Adipocyte (in vitro differentiated cells): ENCODE data around the gene EFNA2.
"Not testable (repeated sequence)": the region's sequence is repeated elsewhere in the genome, so short reads cannot be mapped to it uniquely, and the experiment has no call there.

ENCODE experiments used
- DNase-seq: peaks from one replicate; pipeline ENCODE4 v3.0.0-alpha.2; 2015; ENCODE audit warnings: low read depth
- H3K27me3 ChIP-seq: replicated peaks from 2 replicates; pipeline ENCODE4 v1.7.0; 2013; ENCODE audit warnings: mild to moderate bottlenecking, low read length, moderate library complexity; ENCODE audit not compliant: control insufficient read depth, insufficient read depth
- H3K36me3 ChIP-seq: 2 replicates; pipeline ENCODE4 v1.7.0; 2013; ENCODE audit warnings: low read length, mild to moderate bottlenecking, moderate library complexity; ENCODE audit not compliant: control insufficient read depth, insufficient read depth, severe bottlenecking
- H3K4me1 ChIP-seq: 2 replicates; pipeline ENCODE4 v1.7.0; 2013; ENCODE audit warnings: mild to moderate bottlenecking, low read length, moderate library complexity; ENCODE audit not compliant: control insufficient read depth, insufficient read depth
- H3K4me3 ChIP-seq: 2 replicates; pipeline ENCODE4 v1.7.0; 2013; ENCODE audit warnings: mild to moderate bottlenecking, low read length, moderate library complexity
- H3K9ac ChIP-seq: 2 replicates; pipeline ENCODE4 v1.7.0; 2013; ENCODE audit warnings: mild to moderate bottlenecking, low read length, moderate library complexity
- H3K9me3 ChIP-seq: 2 replicates; pipeline ENCODE4 v1.7.0; 2013; ENCODE audit warnings: mild to moderate bottlenecking, low read length, moderate library complexity; ENCODE audit not compliant: control insufficient read depth

The EFNA2 gene

DNA sequence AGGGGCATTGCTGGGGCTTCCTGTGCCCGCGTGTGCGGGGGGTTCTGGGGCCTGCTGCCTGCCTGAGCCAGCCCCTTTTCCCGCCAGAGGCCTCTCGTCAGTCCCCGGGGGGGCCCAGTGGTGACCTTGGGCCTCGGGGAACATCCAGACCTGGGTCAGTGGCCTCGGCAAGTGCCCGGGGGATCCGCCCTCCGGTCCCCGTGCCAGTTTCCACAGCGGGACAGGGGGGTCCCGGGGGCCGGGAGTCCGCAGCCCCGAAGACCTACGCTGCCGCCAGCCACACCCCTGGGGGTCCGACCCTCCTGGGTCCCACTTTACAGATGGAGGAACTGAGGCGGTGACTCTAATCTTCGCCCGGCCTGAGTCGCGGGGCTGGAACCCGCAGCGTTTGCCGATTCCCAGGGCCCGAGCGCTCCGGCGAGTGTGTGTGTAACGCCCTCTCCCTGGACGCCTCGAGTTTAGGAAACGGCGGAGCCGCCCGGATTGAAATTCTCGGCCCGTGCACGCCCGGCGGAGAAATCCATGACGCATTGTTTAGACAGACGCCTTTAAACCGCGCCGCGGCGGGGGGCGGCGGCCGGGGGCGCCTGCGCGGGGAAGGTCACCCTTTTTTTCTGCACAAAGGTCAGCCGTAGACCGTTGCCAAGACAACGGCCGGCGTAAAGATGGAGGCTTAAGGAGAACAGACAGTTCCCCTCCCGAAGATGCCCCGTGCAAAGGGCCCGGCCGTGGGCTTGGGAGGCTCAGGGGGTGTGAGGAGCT, 39.3 kb downstream of the EFNA2 start:
- Histone ChIP-seq H3K4me3 (peak overlapping the region; percentile 66), H3K36me3 (no peaks in the 10 kb centered on the region), H3K9ac (peak overlapping the region; percentile 78), H3K27me3 (peaks cover 14% of the 10 kb centered on the region), H3K9me3 (no peaks in the 10 kb centered on the region), H3K4me1 (peaks cover 5% of the 10 kb centered on the region)
- DNase-seq = peak; percentile 86

DNA sequence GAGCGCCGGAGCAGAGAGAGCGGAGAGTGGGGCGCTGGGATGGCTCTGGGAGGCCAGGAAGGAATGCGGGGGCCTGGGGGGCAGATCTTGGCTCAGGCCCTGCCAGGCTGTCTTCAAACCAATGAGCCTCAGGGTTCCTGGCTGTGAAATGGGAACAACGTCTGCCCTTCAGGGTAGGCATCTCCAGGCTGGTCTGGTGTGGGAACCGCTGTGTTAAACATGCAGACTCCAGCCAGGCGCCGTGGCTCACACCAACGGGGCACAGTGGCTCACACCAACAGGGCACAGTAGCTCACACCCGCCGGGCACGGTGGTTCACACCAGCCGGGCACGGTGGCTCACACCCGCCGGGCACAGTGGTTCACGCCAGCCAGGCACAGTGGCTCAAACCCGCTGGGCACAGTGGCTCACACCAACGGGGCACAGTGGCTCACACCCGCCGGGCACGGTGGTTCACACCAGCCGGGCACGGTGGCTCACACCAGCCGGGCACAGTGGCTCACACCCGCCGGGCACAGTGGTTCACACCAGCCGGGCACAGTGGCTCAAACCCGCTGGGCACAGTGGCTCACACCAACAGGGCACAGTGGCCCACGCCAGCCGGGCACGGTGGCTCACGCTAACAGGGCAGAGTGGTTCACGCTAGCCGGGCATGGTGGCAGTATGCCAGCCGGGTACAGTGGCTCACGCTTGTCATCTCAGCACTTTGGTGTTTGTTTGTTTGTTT, 40.1 kb downstream of the EFNA2 start:
- Histone ChIP-seq H3K9me3 (no peaks in the 10 kb centered on the region), H3K36me3 (no peaks in the 10 kb centered on the region), H3K4me3 (peak overlapping the region; percentile 66), H3K9ac (peak overlapping the region; percentile 78), H3K4me1 (peaks cover 5% of the 10 kb centered on the region), H3K27me3 (peaks cover 14% of the 10 kb centered on the region)
- no peak for DNase-seq

DNA sequence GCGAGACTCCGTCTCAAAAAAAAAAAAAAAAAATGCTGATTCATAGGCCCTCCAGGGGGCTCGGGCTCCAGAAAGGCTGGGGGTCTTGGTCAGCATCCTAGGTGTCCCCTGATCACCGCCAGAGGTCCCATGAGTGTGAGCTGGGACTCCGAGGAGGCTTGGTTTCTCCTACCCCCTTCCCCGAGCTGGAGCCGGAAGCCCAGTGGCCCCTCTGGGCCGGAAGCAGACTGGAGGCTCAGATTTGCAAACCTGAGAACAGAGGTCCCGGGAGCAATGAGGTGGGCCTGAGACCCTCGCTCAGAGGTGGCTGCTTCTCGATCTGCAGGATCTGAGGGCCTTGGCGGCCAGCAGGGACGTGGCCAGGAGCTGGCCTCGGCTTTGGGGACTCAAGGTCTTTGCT, 41.5 kb downstream of the EFNA2 start:
- H3K9ac ChIP-seq = no peak overlapping the region
- no peak for DNase-seq
- H3K4me3 ChIP-seq = no peak overlapping the region

DNA sequence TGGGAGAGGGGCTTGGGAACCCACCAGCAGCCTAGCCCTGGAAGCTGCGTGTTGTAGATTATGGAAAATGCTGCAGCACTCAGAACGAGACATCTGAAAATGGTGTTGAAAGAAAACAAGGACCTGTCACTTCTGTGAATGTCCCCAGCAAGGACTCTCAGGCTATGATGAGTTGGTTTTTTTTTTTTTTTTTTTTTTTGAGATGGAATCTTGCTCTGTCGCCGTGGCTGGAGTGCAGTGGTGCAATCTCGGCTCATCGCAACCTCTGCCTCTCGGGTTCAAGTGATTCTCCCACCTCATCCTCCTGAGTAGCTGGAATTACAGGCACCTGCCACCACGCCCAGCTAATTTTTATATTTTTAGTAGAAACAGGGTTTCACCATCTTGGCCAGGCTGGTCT, 46.5 kb downstream of the EFNA2 start:
- not testable (repeated sequence) for DNase-seq, H3K9ac ChIP-seq, H3K4me3 ChIP-seq, H3K27me3 ChIP-seq, H3K9me3 ChIP-seq, H3K4me1 ChIP-seq, H3K36me3 ChIP-seq

More for the DNA sequence above, 41.5 kb downstream of the EFNA2 start:
- Histone ChIP-seq H3K9me3 (no peaks in the 10 kb centered on the region), H3K27me3 (peaks cover 18% of the 10 kb centered on the region), H3K4me1 (peaks cover 5% of the 10 kb centered on the region), H3K36me3 (no peaks in the 10 kb centered on the region)

DNA sequence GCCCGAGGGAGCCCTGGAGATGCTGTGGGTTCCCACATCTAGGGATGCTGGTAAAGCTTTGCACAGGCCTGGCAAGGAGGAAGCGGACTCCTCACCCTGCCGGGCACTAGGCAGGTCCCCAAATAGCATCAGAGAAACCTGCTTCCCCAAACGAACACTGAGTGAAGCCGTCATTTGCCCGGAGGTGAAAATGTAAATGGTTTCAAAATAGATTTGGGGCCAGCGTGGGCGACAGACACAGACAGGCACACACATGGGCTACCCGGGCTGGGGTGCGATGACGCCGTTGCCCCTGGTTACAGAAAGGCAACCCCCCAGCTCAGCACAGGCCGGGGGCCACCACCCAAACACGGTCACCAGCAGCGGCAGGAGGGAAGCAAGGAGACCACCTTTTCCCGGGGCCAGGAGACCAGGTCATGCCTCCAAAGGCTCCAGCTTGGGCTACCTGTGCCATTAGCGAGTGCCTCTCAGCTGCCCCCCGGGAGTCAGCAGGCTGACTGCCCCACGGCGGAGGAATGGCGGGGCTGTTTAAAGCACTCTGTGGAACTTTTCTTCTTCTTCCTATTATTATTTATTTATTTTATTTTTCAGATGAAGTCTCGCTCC, 50.5 kb downstream of the EFNA2 start:
- no peaks in the 10 kb centered on the region for H3K36me3 ChIP-seq
- DNase-seq = no peak
- H3K9me3 ChIP-seq = no peaks in the 10 kb centered on the region
- peaks cover 15% of the 10 kb centered on the region for H3K27me3 ChIP-seq
- no peak overlapping the region for H3K9ac ChIP-seq
- no peaks in the 10 kb centered on the region for H3K4me1 ChIP-seq
- H3K4me3 ChIP-seq = no peak overlapping the region

DNA sequence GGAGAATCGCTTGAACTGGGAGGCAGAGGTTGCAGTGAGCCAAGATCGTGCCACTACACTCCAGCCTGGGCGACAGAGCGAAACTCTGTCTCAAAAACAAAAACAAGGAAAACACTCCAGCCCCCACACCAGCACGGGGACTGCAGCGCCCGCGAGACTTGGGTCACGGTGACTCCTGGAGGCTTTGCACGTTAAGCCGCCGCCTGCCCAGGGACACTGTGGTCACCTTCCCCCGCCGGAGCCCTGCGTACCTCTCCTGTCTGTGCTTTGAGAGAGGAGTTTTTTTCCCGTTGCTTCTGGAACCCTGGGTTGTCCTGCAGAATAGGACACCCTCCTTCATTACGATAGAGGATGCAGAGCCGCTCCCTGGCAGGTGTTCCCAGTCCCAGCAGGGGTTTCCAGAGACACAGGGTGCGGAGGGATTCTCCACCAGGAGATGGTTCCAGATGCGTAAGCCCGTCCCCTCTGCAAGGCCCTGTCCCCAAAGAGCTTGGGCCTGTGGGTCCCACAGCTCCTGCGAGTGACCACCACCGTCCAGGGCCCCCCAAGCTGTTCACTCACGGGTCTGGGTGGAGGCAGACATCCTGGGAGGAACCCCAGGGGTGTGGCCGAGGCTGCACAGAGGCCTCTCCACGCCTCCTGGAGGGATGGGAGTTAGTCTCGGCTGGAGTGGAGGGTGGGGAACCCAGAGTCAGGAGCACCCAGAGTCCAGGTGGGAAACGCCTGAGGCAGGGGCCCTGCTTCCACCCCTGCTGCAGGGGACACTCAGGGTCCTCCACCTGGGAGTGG, 55.2 kb downstream of the EFNA2 start:
- Histone ChIP-seq H3K4me1 (no peaks in the 10 kb centered on the region), H3K4me3 (no peak overlapping the region), H3K9ac (no peak overlapping the region), H3K36me3 (no peaks in the 10 kb centered on the region), H3K27me3 (peaks cover 12% of the 10 kb centered on the region), H3K9me3 (no peaks in the 10 kb centered on the region)
- no peak for DNase-seq

DNA sequence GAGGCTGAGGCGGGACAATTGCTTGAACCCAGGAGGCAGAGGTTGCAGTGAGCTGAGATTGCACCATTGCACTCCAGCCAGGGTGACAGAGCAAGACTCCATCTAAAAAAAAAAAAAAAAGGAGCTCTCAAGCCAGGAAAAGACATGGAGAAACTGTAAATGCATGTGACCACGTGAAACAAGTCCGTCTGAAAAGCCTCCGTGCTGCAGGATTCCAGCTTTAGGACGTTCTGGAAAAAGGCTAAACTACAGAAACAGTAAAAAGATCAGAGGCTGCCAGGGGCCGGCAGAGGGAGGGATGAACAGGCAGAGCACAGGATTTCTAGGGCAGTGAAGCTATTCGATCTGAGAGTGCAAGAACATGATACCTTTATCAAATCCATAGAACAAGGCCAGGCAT, 57.4 kb downstream of the EFNA2 start:
- peak overlapping the region; percentile 52 for H3K4me3 ChIP-seq
- no peak for DNase-seq
- H3K27me3 ChIP-seq = peaks cover 12% of the 10 kb centered on the region
- no peaks in the 10 kb centered on the region for H3K36me3 ChIP-seq
- no peaks in the 10 kb centered on the region for H3K4me1 ChIP-seq
- H3K9ac ChIP-seq = peak overlapping the region; percentile 32
- H3K9me3 ChIP-seq = no peaks in the 10 kb centered on the region

DNA sequence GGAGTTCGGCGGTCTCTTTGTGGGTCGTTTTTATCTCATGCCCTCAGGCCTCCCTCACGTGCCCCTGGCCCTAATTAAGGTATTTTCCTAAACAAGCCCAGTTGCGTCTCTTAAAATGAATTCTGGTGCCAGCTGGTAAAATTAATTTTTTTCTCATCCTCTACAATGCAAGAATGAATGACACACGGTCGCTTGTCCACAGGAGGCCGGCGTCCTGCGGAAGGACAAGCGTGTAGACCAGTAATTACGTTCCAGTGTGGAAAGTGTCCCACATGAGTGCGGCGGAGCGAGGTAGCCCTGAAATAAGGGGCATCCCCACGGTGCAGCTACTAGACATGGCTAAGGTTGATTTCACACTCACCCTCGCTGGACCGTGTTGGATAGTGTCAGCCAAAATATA, 63.5 kb downstream of the EFNA2 start:
- H3K36me3 ChIP-seq = no peaks in the 10 kb centered on the region
- no peak overlapping the region for H3K9ac ChIP-seq
- peaks cover 2% of the 10 kb centered on the region for H3K4me1 ChIP-seq
- no peak for DNase-seq
- no peaks in the 10 kb centered on the region for H3K27me3 ChIP-seq
- no peak overlapping the region for H3K4me3 ChIP-seq
- no peaks in the 10 kb centered on the region for H3K9me3 ChIP-seq

DNA sequence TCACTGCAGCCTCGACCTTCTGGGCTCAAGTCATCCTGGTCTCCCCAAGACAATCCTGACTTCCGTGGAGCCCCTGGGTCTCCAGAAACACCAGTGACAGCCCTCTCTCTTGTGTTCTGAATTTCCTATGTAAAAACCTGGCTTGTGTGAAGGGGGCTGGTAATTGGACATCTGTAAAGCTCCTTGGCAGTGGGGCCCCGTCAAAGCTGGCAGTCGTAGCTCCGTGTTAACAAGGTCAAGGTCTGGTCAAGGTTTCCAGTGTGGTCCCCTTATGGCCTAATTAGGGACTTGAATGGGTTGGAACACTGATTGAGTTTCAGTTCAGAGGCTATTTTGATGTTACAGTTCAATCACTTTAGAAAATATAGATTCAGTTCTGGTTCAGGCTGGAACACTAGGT, 65.2 kb downstream of the EFNA2 start:
- Histone ChIP-seq H3K4me1 (peaks cover 4% of the 10 kb centered on the region), H3K36me3 (no peaks in the 10 kb centered on the region), H3K9me3 (no peaks in the 10 kb centered on the region), H3K27me3 (no peaks in the 10 kb centered on the region), H3K9ac (no peak overlapping the region), H3K4me3 (no peak overlapping the region)
- DNase-seq = no peak
